CD4-positive, alpha-beta T cell treated with Interferon gamma for 1 hour (primary cell): ENCODE data around the gene NR5A2.

Source experiments
- DNase-seq: peaks from one replicate; pipeline ENCODE4 v3.0.0-alpha.2; 2020

Gene NR5A2

DNA sequence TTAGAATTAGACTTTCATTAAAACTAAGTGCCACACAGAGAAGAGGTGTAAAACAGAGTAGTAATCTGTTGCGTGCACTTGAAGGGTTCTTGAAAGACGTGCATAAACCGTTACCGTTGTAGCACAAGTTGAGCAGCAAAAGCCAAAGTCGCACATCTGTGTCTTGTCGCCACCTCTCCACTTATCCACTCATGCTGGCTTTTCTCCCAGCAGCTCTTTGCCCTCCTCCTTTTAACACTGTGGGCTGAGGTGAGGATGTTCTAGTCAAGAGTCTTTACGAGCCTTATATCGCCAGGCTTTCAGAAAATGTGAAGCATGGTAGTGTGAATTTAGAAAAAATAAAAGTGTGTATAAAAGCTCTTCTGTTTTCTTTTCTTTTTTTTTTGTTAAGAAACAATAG is 48.0 kb downstream of the NR5A2 start:
- DNase-seq = no peak

DNA sequence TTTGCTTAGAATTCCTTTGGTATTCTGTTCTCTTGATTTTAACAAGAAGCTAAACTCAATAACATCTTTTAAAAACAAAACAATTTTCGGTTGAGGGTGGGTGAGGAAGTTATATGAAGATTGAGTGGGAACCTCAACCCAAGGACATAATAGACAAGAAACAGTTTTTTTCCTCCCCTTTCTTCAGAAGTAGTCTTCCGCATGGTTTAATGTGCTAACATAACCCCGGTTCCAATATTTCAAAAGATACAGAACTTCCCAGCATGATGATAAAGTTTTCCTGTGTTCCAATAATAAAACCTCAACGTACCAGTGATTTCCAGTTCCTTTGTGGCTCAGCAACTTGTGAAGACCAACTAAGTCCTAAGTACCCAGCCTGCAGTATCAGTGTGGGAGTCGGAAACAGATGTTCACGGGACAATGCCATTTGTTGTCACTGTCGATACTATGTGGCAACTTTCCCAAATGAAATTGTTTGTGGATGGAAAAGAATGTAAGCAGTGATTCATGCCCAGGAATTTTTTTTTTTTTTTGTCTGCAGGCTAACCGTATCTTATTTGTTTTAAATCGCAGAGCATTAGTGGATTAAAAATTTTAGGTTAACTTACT is 48.5 kb downstream of the NR5A2 start:
- DNase-seq = no peak

DNA sequence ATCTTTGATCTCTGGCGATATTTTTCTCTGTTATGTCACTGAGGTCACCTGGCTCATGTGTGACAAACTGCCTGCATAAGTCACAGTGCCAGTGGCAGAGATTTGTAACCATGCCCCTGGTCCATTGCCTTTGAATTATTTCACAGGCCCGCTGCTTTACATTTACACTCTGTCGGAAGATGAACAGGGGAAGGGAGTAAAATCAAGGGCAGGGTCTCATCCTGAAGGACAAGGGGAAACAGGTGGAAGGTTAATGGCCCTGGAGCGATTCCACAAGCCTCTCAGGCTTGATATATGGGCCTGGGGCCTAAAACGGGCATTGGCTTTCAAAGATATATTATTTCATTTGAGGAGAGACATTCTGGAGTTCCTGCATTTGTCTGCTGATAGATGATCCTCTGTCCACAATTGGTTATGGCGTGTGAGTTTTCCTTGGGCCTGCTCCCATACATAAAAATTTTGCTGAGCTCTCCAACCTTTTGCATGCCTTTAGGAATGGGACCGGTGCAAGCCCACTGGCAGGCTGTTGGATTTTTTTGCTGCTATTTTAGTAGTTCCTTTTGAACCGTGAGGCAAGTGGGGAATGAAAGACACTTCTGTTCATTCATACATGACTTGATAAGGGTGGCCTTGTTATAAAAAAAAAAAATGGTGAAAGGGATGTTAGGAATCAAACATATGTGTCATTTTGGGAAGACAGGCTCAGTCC is 51.9 kb downstream of the NR5A2 start:
- no peak for DNase-seq

DNA sequence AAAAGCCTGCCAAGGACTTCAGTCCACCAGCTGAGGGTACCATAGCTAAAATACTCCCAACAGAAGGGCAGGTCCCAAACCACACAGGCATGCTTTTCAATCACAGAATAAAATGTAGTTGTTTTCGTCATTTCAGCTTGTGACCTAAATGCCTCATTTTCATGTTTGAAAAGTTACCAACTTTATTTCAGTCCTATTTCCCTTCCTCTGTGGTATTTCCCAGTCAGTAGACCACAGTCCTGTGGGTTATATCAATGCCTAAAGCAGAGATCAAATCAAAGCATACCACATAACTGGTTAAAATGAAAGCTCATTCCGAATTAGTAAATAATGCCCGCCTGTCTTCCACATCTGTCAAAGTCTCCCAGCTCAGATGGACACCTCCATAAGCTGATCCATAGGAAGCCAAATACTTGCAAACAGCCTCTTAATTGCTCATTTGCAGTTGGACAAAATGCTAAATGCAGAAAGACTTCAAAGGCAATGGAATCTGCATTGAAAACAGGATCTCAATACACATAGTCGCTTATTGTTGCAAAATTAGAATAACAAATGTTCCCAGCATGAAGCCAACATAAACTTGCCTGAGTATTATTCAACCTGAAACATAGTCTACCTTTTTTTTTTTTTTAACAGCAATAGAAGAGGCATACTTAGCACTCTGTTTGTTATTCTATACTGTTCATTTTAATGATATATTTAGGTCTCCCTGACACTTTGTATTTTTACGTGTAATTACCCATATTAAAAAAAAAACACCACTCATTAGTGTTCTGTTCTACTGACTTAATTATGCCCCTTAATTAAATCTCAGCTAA is 53.9 kb downstream of the NR5A2 start:
- no peak for DNase-seq

DNA sequence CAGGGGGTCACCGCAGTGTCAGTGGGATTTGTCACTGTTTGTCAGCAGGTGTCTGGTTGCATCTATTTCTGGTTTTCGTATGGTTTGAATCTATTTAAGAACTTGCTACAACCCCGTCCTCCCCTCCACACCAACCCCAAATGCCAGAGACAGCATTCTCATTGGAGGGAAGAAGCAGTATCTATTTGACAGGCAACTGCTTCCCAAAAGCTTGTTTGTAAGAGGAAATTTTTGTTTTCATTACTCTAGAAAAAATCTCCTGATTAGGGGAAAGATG is 54.4 kb downstream of the NR5A2 start:
- no peak for DNase-seq

DNA sequence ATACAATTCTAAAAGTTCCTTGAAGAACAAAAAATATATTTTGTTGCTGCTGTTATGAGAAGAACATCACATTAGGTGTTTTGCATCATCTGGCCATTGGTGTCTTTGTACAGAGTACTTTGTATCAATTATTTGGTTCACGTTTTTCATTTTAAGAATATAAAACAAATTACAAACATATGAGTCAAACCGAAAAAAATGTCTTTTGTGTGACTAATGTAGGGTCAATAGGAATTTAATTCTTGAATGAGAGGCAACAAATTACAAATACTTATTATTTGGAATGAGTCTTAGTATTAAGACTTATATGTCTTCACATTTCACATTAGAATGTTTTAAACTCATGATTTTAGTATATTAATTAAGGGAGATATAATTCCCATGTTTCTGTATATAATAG is 54.8 kb downstream of the NR5A2 start:
- no peak for DNase-seq

DNA sequence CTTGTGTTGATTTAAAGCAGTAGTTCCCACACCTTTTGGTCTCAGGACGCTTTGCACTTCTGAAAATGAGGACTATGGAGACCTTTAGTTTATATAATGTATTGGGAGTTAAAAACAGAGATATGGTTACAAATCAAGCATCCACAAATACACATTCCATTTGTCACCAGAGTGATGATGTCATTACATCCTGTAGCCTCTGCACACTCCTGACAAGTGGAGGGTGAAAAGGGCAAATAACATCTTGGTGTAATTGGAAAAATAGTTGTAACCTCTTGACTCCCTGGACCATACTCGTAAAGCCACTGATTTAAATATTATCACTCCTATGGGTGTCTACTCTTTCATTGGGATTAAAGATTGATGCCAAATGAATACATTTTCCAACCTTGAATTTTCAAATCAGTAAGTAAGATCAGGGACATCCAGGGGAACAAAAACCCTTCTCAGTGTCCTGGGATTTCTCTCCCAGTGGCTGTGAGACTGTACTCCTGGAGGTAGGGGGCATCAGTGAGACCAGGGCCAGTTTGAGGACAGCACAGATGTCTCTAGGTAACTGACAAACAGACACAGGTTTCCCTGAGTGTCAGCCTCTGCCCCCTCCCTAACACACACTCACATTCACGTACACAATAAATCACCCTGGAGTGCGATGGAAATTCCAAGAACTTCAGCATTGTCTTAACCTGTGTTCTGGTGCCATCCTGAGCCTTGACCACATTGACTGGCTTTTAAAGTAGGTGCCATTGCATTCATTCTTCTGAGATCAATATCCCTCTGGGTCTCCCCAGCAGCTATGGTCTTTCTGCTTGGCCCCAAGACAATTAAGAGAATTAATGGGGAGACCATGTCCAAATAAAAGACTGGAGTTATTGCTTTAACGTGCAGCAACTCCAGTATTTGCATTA is 63.0 kb downstream of the NR5A2 start:
- no peak for DNase-seq

DNA sequence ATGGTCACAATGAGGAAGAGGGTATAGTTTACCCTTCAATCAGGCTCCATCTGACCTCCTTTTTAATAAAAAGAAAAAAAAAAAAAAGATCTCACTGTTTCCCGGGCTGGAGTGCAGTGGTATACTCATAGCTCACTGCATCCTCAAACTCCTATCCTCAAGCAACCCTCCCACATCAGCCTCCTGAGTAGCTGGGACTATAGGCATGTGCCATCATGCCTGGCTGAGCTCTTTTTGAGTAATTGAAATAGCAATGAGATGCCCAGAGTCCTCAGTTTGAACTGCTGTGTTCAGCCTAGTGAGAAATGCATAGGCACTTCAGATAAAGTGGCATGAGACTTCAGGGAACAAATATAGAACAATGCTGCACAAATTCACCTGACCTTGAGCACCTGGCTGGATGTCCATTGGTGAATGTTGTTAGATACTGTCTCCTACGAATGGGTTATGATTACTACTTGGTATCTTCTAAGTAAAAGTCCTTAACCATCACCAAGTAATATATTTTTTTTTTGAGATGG is 67.6 kb downstream of the NR5A2 start:
- DNase-seq = no peak

DNA sequence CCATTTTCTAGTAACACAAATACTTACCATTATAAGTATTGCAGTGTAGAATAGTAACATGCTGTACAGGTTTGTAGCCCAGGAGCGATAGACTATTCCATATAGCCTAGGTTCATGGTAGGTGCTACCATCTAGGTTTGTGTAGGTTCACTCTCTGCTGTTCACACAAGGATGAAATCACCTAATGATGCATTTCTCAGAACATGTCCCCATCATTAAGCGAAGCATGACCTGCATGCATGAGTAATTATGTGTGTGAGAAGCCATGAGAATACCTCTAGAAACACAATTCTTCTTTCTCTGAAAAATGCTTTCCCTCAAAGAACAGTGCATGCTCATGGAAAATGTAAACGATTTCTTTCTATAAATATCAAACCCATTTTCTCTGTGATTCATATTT is 69.3 kb downstream of the NR5A2 start:
- no peak for DNase-seq

DNA sequence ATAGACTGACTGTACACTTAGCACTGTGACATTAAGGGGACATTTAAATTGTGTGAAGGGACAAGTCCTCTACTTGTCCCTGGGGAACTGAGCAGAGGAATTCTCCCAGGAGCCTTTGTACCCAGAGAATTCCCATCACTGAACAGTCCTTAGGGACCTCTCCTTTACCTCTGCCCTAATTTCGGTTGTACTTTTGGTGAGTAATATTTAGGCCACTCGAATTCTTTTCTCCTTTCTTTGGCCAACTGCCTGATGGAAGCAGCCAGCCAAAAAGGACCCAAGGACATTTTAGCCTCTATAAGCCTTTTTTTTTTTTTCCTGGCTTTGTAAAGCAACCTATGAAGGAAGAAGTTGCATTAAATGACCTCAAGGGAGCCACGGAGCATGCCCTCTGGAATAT is 71.5 kb downstream of the NR5A2 start:
- DNase-seq = no peak

DNA sequence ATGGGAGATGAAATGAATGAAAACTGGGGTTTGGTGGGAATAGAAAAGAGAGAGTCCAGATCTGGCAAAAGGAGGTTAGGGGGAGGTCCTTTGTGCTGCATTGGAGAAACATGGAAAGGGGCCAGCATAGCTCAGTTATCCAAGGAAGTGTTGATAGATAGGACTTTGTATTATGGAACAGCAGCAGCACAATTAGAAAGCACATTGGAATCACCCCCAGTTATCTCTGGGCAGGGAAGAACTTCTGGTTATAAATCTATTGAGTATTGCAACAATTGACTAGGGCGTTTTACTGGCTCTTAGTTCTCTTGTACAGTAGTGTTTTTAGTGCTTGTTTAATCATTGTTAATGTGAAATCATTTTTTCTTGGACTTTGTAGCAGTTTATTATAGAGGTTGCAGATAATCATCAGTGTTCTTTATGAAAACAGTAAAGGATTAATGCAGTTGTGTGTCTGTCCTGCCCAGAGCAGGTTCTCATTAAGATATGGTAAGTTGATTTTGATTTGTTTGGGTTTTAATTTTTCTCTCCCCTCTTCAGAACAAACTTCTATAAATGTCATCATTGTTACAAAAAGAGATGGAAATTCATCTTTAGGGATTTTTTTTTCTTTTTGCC is 76.6 kb downstream of the NR5A2 start:
- no peak for DNase-seq

DNA sequence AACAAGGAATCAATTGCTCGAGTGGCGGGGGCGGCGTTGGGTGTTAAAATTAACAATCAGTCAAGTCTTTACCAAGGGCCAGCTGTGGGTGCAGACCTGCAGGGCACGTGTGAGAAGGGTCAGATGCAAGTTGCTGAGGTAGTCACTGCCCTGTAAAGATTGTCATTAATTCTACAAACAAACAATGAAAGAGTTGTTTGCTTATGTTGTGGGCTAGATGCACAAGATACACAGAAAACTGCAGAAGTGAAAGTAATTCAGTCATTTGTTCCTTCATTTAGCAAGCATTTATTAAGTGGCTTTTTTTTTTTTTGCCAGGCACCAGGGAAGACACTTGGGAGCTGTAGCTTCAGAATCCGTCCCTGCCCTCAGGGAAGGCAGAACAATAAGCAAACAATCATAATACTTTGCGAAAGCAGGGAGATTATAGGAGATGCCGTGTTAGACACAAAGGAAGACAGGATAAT is 79.5 kb downstream of the NR5A2 start:
- no peak for DNase-seq

DNA sequence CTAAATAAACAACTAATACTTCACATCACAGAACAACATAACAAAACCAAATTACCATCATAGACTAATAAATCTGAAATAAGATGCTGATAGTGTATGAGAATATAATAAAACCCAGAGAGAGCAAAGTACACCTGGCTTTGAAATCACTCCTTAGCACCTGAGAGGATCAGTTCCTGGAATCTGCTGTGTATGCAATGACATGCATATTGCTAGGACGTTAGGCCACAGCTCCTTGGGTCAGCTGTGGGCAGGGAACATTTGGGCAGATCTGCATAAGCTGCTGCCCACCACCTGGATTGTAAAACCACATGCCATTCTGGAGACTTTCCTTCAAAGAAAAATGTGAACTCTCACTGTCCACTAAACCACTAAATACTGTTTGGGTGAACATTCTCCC is 81.1 kb downstream of the NR5A2 start:
- DNase-seq = no peak

DNA sequence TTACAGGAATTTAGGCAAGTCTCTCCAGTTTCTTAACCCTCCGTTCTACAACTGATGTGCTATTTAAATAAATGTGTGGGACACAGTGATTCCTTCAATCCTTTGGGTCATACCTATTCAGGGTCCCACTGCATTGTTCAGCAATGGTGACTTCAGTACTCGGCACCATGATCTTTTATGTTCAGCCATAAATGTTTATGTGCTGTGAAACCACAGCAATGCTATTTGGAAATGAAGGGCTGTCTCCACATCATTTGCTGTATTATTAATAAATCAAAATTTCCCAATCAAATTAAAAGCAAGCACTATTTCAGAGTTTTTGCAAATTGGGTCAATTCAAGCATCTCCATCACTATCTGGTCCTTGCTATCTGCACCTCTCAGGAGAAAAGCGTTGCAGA is 84.8 kb downstream of the NR5A2 start:
- DNase-seq = no peak

DNA sequence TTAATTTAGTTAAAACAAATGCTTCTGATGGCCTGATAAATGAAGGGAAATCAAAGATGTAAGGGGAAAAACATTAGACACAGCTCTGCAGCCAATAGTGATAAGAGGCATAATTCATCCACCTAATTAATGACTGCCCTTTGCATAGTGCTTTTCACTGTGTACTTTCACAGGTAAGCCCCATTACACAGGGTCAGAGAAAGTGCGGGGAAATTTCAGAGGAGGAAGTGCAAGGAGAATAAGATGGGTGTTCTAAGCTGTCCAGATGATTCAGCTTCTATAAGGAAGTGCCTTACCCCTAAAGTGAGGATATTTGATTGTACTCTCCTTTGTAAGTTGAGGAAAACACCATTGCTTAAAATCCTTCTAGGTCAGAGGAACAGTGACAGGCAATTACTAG is 88.0 kb downstream of the NR5A2 start:
- DNase-seq = no peak

DNA sequence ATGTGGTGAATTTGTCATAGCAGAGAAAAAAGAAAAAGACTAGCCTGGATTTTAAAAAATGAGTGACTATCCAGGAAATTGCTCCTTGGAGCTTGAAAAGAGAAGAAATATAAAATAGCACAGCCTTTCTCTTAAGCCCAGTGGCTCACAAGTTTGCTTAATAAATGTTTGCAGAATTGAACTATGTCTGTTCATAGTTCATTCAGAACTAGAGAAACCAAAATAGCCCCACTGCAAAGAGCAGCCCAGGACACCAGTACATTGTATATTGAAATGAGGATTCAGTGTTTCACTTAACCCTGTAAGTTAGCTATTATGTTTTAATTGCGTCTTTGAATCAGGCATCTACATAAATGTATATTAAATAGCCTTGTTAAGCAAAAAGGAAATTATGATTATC is 88.8 kb downstream of the NR5A2 start:
- no peak for DNase-seq

DNA sequence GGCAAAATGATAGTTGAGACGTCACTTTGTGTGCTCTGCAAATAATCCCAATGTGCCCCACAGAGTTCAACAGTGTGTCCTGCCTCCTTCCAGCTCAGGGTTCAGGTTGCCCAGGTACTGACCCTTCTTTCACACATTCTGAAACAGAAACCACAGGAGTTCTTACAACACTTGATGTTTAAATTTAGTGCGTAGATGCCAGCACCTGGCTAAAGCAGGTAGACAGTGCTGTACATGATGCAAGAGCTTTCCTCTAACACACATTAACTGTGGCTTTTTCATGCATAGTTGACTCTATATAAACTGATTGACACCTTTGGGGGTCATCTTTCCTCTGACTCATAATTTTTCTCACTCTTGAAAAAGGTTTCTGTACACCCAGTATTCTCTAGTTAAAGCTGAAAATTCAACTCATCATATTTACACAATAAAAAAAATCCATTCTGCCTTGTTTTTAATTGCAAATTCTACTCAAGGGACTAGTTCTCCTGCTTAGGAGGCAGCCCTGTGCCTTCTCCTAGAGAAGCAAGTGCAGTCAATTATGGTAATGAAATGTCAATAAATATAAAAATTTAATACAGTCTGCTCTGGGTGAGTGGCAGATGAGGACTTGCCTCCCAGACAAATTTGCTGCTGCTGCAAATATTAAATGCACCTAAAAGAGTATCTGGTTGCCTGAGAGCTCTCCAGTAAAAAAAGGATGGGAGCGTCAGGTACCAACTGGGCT is 91.4 kb downstream of the NR5A2 start:
- DNase-seq = no peak

DNA sequence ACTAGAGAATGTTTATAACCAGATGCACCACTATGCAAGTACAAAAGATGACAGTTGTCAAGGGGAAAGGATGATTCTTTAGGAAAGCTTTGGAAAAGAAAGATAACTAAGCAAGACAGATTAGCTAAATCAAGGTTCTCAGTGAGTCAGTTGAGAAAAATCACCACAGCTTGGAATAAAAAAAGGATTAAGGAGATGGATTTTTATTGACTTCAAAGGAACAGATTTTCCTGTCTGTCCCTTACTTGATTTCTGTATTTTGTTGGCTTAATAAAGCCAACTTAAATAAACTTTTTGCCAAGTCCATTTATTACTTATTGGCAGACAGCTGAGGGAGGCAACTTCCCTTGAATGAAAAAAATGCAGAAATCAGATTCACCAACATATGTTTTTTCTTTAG is 93.9 kb downstream of the NR5A2 start:
- DNase-seq = no peak

DNA sequence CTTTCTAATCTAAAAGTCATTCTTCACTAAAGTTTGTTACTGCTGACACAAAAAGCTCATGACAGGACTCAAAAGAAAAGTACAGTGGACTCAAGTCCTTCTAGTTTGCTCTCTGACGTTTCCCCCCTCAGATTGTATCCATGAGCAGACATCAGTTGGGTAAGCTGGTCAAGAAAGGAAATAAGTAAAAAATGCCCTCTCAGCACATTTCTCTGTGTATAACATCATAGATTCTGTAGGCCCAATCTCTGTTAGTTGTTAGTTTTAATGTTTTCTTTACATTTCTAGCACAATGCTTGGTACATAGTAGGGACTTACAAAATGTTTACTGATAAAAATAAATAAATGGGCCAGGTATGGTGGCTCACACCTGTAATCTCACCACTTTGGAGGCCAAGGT is 96.8 kb downstream of the NR5A2 start:
- no peak for DNase-seq

DNA sequence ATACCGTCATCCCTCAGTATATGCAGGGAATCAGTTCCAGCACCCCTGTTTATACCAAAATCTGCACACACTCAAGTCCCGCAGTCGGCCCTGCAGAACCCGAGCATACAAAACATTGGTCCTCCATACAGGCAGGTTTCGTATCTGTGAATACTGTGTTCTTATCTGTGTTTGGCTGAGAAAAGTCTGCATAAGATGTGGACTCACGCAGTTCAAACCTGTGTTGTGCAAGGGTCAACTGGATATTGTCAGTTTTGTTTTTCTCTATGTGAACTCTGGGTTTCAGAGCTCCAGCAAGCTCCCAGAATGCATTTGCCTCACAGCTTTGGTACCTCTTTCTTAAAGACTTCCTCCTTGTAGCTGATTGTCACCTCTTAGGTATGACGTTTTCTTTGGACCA is 100.6 kb downstream of the NR5A2 start:
- DNase-seq = no peak

DNA sequence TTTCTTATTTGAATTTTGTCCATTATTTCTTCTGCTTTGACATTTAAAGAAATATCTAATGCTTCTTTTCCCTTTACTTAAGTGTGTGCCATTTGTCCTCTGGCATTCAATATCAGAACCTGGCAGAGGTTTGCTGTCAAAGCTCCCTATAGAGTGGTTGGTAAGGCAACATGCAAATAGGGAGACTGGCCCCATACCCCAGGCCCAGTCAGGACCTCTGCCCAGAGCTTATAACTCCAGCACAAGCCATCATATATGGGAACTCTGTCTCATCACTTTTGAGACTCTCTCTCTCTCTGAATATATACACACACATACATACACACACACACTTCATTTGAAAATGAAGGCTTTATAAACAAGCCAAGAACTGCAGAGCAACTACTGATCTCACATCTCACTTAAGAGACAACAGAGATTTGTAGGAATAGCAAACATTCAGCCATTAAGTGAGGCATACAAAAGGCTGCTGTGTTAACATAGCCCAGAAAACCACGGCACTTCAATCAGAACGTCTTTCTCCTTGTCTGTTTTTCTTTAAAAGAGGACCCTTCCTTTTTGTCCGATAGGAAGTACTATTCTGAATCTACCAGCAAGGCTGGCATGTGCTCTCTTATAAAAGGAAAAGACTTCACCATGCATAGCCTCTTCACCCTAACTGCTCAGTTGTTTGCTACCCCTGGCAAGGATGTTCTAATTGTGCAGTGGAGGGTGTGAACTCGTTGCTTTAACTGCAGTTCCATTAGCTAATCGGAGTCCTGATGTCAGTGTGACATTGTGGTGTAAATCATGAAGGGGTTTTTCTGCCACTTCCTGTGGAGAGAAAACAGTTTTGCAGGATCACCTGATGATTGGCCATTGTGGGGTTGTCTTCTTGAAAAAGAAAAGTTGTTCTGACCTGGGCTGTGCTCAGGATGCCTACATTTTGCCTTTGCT is 101.7 kb downstream of the NR5A2 start:
- no peak for DNase-seq
